Hepatocyte (in vitro differentiated cells): Measurements from ENCODE around the gene CTBP2.

ENCODE experiments used
- EZH2 ChIP-seq: fragments of 200-600 bp; sonication (generic); IDR thresholded peaks from 2 replicates; pipeline ENCODE4 v1.6.1; 2016; ENCODE audit warnings: antibody characterized with exemption, mild to moderate bottlenecking, borderline replicate concordance
- EZH2phosphoT487 ChIP-seq: fragments of 200-600 bp; sonication (generic); IDR thresholded peaks from one replicate; pipeline ENCODE4 v1.6.1; 2018; ENCODE audit warnings: antibody characterized with exemption, mild to moderate bottlenecking, low read depth, moderate library complexity; ENCODE audit not compliant: unreplicated experiment, severe bottlenecking
- TF ChIP-seq, protein P1 (sequence below): fragments of 200-600 bp; sonication (generic); IDR thresholded peaks from 2 replicates; pipeline ENCODE4 v1.5.1; 2016; ENCODE audit warnings: antibody characterized with exemption, mild to moderate bottlenecking; ENCODE audit not compliant: poor library complexity

DNA sequence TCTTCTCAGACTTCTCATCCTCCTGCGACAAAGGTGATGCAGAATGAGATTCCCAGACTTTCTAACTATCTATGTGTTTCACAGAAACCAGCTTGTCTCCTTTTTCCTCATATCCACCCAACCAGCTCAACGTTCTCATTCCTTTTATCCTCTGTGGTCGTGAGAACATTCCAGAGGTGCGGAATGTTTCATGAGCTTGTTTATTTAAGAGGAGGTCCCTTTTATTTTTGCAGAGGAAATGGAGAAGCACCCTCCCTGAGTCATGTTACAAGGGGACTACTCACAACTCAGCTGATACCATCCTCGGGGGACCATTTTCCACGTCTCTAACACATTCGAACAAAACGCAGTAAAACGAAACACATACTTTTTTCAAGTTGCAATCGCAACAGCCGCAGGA, 125.2 kb downstream of the CTBP2 start:
- TF ChIP-seq, protein P1, sequence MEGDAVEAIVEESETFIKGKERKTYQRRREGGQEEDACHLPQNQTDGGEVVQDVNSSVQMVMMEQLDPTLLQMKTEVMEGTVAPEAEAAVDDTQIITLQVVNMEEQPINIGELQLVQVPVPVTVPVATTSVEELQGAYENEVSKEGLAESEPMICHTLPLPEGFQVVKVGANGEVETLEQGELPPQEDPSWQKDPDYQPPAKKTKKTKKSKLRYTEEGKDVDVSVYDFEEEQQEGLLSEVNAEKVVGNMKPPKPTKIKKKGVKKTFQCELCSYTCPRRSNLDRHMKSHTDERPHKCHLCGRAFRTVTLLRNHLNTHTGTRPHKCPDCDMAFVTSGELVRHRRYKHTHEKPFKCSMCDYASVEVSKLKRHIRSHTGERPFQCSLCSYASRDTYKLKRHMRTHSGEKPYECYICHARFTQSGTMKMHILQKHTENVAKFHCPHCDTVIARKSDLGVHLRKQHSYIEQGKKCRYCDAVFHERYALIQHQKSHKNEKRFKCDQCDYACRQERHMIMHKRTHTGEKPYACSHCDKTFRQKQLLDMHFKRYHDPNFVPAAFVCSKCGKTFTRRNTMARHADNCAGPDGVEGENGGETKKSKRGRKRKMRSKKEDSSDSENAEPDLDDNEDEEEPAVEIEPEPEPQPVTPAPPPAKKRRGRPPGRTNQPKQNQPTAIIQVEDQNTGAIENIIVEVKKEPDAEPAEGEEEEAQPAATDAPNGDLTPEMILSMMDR, result no peak
- TF ChIP-seq EZH2 (no peak), EZH2phosphoT487 (no peak)
